ENCODE results near the gene POMT1.

The POMT1 gene

GRCh38 chr9:131555841-131556673 is 53.3 kb downstream of the POMT1 start:
- no peak for DNase-seq

- DNase-seq, result no peak
Measured at GRCh38 chr9:131557855-131558548, 55.3 kb downstream of the POMT1 start.

- DNase-seq, result no peak
Measured at GRCh38 chr9:131559421-131560000, 56.8 kb downstream of the POMT1 start.

DNA sequence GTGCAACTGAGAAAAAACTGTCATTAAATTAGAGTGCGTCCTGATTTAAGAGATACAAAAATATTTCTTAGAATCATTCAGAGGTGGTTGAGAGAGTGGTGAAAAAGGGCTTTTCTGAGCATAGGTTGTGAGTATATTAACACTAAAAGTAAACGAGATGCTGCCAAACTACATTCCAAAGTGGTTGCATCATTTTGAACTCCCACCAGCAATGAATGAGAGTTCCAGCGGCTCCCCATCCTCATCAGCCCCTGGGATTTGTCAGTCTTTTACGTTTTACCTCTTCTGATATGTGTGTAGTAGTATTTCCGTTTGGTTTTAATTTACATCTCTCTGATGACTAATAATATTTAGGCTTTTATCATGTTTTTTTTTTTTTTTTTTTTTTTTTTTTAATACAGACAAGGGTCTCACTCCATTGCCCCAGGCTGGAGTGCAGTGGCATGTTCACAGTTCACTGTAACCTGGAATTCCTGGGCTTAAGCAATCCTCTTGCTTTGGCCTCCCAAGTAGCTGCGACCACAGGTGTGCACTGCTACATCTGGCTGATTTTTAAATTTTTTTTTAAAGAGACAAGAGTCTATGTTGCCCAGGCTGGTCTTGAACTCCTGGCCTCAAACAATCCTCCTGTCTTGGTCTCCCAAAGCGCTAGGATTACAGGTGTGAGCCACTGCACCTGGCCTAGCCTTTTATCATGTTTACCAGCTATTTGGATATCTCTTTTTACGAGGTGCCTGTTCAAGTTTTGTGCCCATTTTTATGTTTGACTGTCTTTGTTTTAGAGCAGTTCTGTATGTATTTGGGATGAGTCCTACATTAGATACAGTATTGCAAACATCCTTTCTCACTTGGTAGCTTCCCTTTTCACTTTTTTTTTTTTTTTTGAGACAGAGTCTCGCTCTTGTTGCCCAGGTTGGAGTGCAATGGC is 59.6 kb downstream of the POMT1 start:
- no peak for DNase-seq

- DNase-seq, result no peak
Measured at GRCh38 chr9:131565369-131565768, 62.7 kb downstream of the POMT1 start.

GRCh38 chr9:131566158-131566557 is 63.4 kb downstream of the POMT1 start:
- no peak for DNase-seq

DNA sequence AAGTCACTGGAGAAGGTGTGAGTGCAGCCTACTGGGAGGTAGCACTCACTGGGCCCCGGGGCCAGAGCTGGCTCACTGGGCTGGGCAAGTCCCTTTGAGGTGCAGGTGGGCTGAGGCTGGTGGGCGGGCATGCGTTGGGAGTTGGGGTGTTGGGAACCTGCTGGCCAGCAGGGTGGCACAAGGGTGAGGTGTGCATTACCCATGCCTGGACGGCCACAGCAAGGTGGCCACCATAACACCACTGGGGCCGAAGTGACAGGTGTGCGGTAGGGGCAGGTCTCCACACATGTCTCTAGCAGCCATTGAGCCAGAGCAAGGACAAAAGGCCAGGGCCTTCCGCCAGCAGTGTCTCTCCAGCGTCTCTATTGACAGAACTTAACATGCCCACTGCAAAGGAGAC is 65.2 kb downstream of the POMT1 start:
- DNase-seq, result no peak
